H1 (cell line): ENCODE results near the gene UNC5B. TPM values are rescaled to one million over a fixed set of nuclear protein-coding genes. Genes with fewer than 3 reads are reported as not detected.

Experiments used
- CTCF ChIA-PET: fragments of 300-600 bp; sonication (Branson Sonifier 250); formaldehyde crosslinking; loops from one replicate; lab custom pipeline; 2021; ENCODE audit not compliant: partially characterized antibody; lab: Charles Lee
- POLR2A ChIA-PET: fragments of 300-600 bp; sonication (Branson Sonifier 250); formaldehyde crosslinking; loops from one replicate; lab custom pipeline; 2021; ENCODE audit warnings: inconsistent platforms; ENCODE audit not compliant: partially characterized antibody; lab: Charles Lee
- DNase-seq, 2 experiments: peaks; one replicate each; pipeline versions ENCODE4 v3.0.0 to v3.0.0-alpha.2; 2010 to 2022; ENCODE audit warnings: low spot score in 2 of 2, low read depth in 1 of 2, mixed read lengths in 1 of 2
- FAIRE-seq: peaks from 2 replicates; lab custom pipeline; 2011; peaks lifted over from hg19 to GRCh38; lab: Jason Lieb, UNC
- H2AFZ ChIP-seq: 2 replicates; pipeline ENCODE4 v1.8.1; 2012; ENCODE audit warnings: low read length, inconsistent platforms
- H2AK5ac ChIP-seq: 2 replicates; pipeline ENCODE4 v1.6.1; 2013; ENCODE audit warnings: low read depth, low read length
- H2BK120ac ChIP-seq: replicated peaks from 2 replicates; pipeline ENCODE3; 2013; ENCODE audit warnings: low read depth, low read length, inconsistent platforms
- H2BK12ac ChIP-seq: 2 replicates; pipeline ENCODE4 v1.6.1; 2013; ENCODE audit warnings: low read depth, low read length
- H2BK15ac ChIP-seq: 2 replicates; pipeline ENCODE4 v1.6.1; 2013; ENCODE audit warnings: low read length
- H2BK20ac ChIP-seq: 2 replicates; pipeline ENCODE4 v1.6.1; 2013; ENCODE audit warnings: low read length
- H2BK5ac ChIP-seq: 2 replicates; pipeline ENCODE4 v1.6.1; 2013; ENCODE audit warnings: low read depth, low read length
- H3K14ac ChIP-seq: 2 replicates; pipeline ENCODE4 v1.6.1; 2013; ENCODE audit warnings: inconsistent platforms; ENCODE audit not compliant: insufficient read length
- H3K18ac ChIP-seq: 2 replicates; pipeline ENCODE4 v1.6.1; 2013; ENCODE audit warnings: low read length; ENCODE audit errors: extremely low read depth
- H3K23ac ChIP-seq: 2 replicates; pipeline ENCODE4 v1.6.1; 2013; ENCODE audit warnings: inconsistent platforms; ENCODE audit not compliant: insufficient read length
- H3K23me2 ChIP-seq: 2 replicates; pipeline ENCODE4 v1.6.1; 2013; ENCODE audit warnings: low read depth, low read length
- H3K27ac ChIP-seq: 2 replicates; pipeline ENCODE4 v1.6.1; 2011; ENCODE audit warnings: low read depth, low read length, inconsistent platforms
- H3K27me3 ChIP-seq, 4 experiments: replicated peaks in 1 of 4; 1 replicate in 1 of 4; 2 replicates in 3 of 4; pipeline versions ENCODE4 v1.6.1 to v1.8.1; 2011 to 2013; ENCODE audit warnings: low read length in 3 of 4, mild to moderate bottlenecking in 3 of 4, inconsistent platforms in 2 of 4, mixed read lengths in 2 of 4, moderate library complexity in 1 of 4; ENCODE audit not compliant: control insufficient read depth in 3 of 4, insufficient read depth in 3 of 4; ENCODE audit errors: extremely low read depth in 1 of 4
- H3K36me3 ChIP-seq, 4 experiments: 2 replicates each; pipeline versions ENCODE4 v1.6.1 to v1.8.1; 2011 to 2013; ENCODE audit warnings: mild to moderate bottlenecking in 4 of 4, low read length in 3 of 4, moderate library complexity in 2 of 4, control low read depth in 1 of 4, inconsistent platforms in 1 of 4; ENCODE audit not compliant: insufficient read depth in 4 of 4, control insufficient read depth in 2 of 4
- H3K4ac ChIP-seq: replicated peaks from 2 replicates; pipeline ENCODE3; 2013; ENCODE audit warnings: low read length, low read depth, mixed read lengths, inconsistent platforms; ENCODE audit not compliant: insufficient read length
- H3K4me1 ChIP-seq, 4 experiments: replicated peaks in 1 of 4; 1 replicate in 1 of 4; 2 replicates in 3 of 4; pipeline versions ENCODE4 v1.6.1 to v1.8.1; 2011 to 2013; ENCODE audit warnings: low read length in 3 of 4, inconsistent platforms in 2 of 4, mixed read lengths in 1 of 4; ENCODE audit not compliant: insufficient read depth in 4 of 4, control insufficient read depth in 3 of 4
- H3K4me2 ChIP-seq, 2 experiments: 2 replicates each; pipeline versions ENCODE4 v1.6.1 to v1.8.1; 2011 to 2013; ENCODE audit warnings: low read depth in 2 of 2, low read length in 2 of 2, control low read depth in 1 of 2, inconsistent platforms in 1 of 2, mild to moderate bottlenecking in 1 of 2; ENCODE audit not compliant: insufficient read depth in 1 of 2
- H3K4me3 ChIP-seq, 4 experiments: fragments of 200-600, 300-600 bp in 1 of 4; sonication (generic), shearing (Covaris generic), sonication (Bioruptor Twin) in 1 of 4; 2 replicates each; pipeline versions ENCODE4 v1.5.1 to v1.8.1; 2011 to 2016; ENCODE audit warnings: low read length in 4 of 4, low read depth in 3 of 4, control low read depth in 2 of 4, inconsistent platforms in 2 of 4, mild to moderate bottlenecking in 2 of 4, mixed read lengths in 1 of 4, moderate library complexity in 1 of 4; ENCODE audit not compliant: insufficient read depth in 2 of 4; ENCODE audit errors: extremely low read depth in 1 of 4
- H3K56ac ChIP-seq: replicated peaks from 2 replicates; pipeline ENCODE3; 2013; ENCODE audit warnings: low read depth, mild to moderate bottlenecking, mixed read lengths, low read length, inconsistent platforms; ENCODE audit not compliant: insufficient read length
- H3K79me1 ChIP-seq: 2 replicates; pipeline ENCODE4 v1.6.1; 2013; ENCODE audit warnings: low read depth, low read length, control low read depth
- H3K79me2 ChIP-seq, 2 experiments: 2 replicates each; pipeline versions ENCODE4 v1.6.1 to v1.8.1; 2012 to 2013; ENCODE audit warnings: low read length in 2 of 2, mild to moderate bottlenecking in 2 of 2, inconsistent platforms in 1 of 2; ENCODE audit not compliant: insufficient read depth in 2 of 2, control insufficient read depth in 1 of 2
- H3K9ac ChIP-seq, 4 experiments: replicated peaks in 1 of 4; 1 replicate in 1 of 4; 2 replicates in 3 of 4; pipeline versions ENCODE4 v1.6.1 to v1.8.1; 2011 to 2013; ENCODE audit warnings: low read depth in 3 of 4, low read length in 3 of 4, control low read depth in 2 of 4, mild to moderate bottlenecking in 2 of 4, moderate library complexity in 2 of 4, inconsistent platforms in 1 of 4; ENCODE audit errors: extremely low read depth in 1 of 4
- H3K9me3 ChIP-seq, 2 experiments: 2 replicates each; pipeline versions ENCODE4 v1.6.1 to v1.8.1; 2012 to 2013; ENCODE audit warnings: mild to moderate bottlenecking in 2 of 2, moderate library complexity in 2 of 2, control low read depth in 1 of 2, inconsistent platforms in 1 of 2, low read depth in 1 of 2, low read length in 1 of 2, mixed read lengths in 1 of 2; ENCODE audit not compliant: insufficient read depth in 2 of 2
- H4K20me1 ChIP-seq, 2 experiments: replicated peaks in 1 of 2; 2 replicates each; pipeline versions ENCODE3 to v1.8.1; 2011 to 2013; ENCODE audit warnings: inconsistent platforms in 2 of 2, low read length in 2 of 2, mild to moderate bottlenecking in 1 of 2; ENCODE audit not compliant: insufficient read depth in 2 of 2, control insufficient read depth in 1 of 2
- H4K5ac ChIP-seq: 2 replicates; pipeline ENCODE4 v1.6.1; 2013; ENCODE audit warnings: low read length, low read depth, mixed read lengths, inconsistent platforms; ENCODE audit not compliant: insufficient read length
- H4K8ac ChIP-seq: 2 replicates; pipeline ENCODE4 v1.8.0; 2013; ENCODE audit warnings: mild to moderate bottlenecking, moderate library complexity, low read length, inconsistent platforms; ENCODE audit not compliant: insufficient read depth; ENCODE audit errors: extremely low read depth
- H4K91ac ChIP-seq: replicated peaks from 2 replicates; pipeline ENCODE3; 2013; ENCODE audit warnings: low read length, mixed read lengths, inconsistent platforms; ENCODE audit not compliant: insufficient read length
- KDM1A ChIP-seq: fragments of 200-600, 300-600 bp; sonication (generic); IDR thresholded peaks from 2 replicates; pipeline ENCODE4 v1.7.1; 2016; ENCODE audit warnings: mild to moderate bottlenecking, low read length, borderline replicate concordance
- TBP ChIP-seq: IDR thresholded peaks from 2 replicates; pipeline ENCODE4 v1.6.1; 2011; ENCODE audit warnings: low read depth, low read length, improper control_type of control experiment
- WGBS, 2 experiments: shearing (Covaris generic) in 1 of 2; methylation state at CpG; one replicate each; pipeline versions ENCODE4 v1.1.6 to v1.1.7; 2013 to 2015; ENCODE audit warnings: low lambda C conversion rate in 2 of 2, mixed read lengths in 2 of 2, inconsistent platforms in 1 of 2, low coverage in 1 of 2, missing lambda C conversion rate in 1 of 2; ENCODE audit not compliant: insufficient replicate concordance in 2 of 2, insufficient coverage in 1 of 2, insufficient read length in 1 of 2; ENCODE audit errors: extremely low coverage in 1 of 2, missing lambda C conversion rate in 1 of 2; 5-methylcytosine and 5-hydroxymethylcytosine counted together
- polyA plus RNA-seq, 7 experiments: library from polyadenylated mRNA; depleted of rRNA in 3 of 7; stranded (reverse) in 5 of 7; unstranded in 2 of 7; fragments of >200 nt in 5 of 7; fragments of 200-250 nt in 2 of 7; gene quantifications; 1 replicate in 5 of 7; 2 replicates in 1 of 7; 4 replicates in 1 of 7; pipeline versions ENCODE4 v1.2.1 to v1.2.3, GENCODE V29; 2011 to 2013; ENCODE audit warnings: missing spikeins in 2 of 7, mixed read lengths in 2 of 7
- total RNA-seq: library from RNA; stranded (reverse); fragmentation: NEBNext Ultra II Directional; extraction: Animal tissue kit (Norgen Biotek cat#: 25700); gene quantifications from 2 replicates; pipeline ENCODE4 v1.2.1, GENCODE V29; 2021

UNC5B gene
- total and polyA plus RNA-seq, 2 of the 8 experiments (the other 6 are each of a cell fraction or from before 2014, with no cell fraction given) = 27.9 to 31.8 TPM

GRCh38 chr10:71221586-71222202 lies 9.3 kb downstream of the UNC5B start:
- H2AFZ ChIP-seq = no peak overlapping the region
- H2BK5ac ChIP-seq = no peak overlapping the region
- no peak overlapping the region for H3K4me2 ChIP-seq
- H3K4ac ChIP-seq = no peak overlapping the region
- FAIRE-seq = no peak
- no peaks in the 10 kb centered on the region for H3K9me3 ChIP-seq
- DNase-seq = no peak
- no peaks in the 10 kb centered on the region for H4K20me1 ChIP-seq
- H3K79me1 ChIP-seq = peaks cover 8% of the 10 kb centered on the region
- WGBS, 2 experiments = 93% methylated on average over 5 of the region's 5 CpGs; no CpG with 5 or more reads in 1 of the 2 experiments
- no peak overlapping the region for H3K56ac ChIP-seq
- no peaks in the 10 kb centered on the region for H3K36me3 ChIP-seq
- H3K27me3 ChIP-seq = no peaks in the 10 kb centered on the region
- H3K14ac ChIP-seq = no peak overlapping the region
- no peak overlapping the region for H3K4me3 ChIP-seq
- H3K27ac ChIP-seq = no peak overlapping the region
- H3K9ac ChIP-seq = no peak overlapping the region
- ChIA-PET POLR2A (interaction anchor here (0.7 to 3.3 kb wide), 8 partner anchors 9 to 71 kb away, joined by 3 to 17 read pairs (median 4); partner anchors contain the start of gene UNC5B), CTCF (interaction anchor here (0.9 to 12.3 kb wide), 21 partner anchors 8 to 318 kb away, joined by 3 to 138 read pairs (median 5); no protein-coding TSS in a partner anchor)
- H4K5ac ChIP-seq = no peak overlapping the region
- no peak overlapping the region for H3K23ac ChIP-seq
- H2AK5ac ChIP-seq = no peak overlapping the region
- no peak overlapping the region for H2BK12ac ChIP-seq
- H4K8ac ChIP-seq = no peak overlapping the region
- H3K18ac ChIP-seq = no peak overlapping the region
- peaks cover 8 to 37% (median 17%) of the 10 kb centered on the region in 4 experiments for H3K4me1 ChIP-seq
- no peak overlapping the region for H2BK20ac ChIP-seq
- TF ChIP-seq KDM1A (peak; percentile 67; the same call in 1 of the 2 replicates), TBP (no peak)
- peaks cover 6% of the 10 kb centered on the region; the same call in 1 of the 2 replicates for H3K23me2 ChIP-seq
- no peak overlapping the region for H4K91ac ChIP-seq
- peaks cover 0 to 65% of the 10 kb centered on the region in 2 experiments; a peak in 3 of 4 replicates for H3K79me2 ChIP-seq
- no peak overlapping the region for H2BK15ac ChIP-seq
- no peak overlapping the region for H2BK120ac ChIP-seq
